Measurements from ENCODE around the gene PRG3. TPM values are rescaled to one million over a fixed set of nuclear protein-coding genes. Genes with fewer than 3 reads are reported as not detected.
"Not testable (repeated sequence)": the region's sequence is repeated elsewhere in the genome, so short reads cannot be mapped to it uniquely, and the experiment has no call there.

The PRG3 gene
- total RNA-seq, 1 donor from 2014 or later, result not detected

GRCh38 chr11:57407941-57408475, 27.1 kb upstream of the PRG3 start:
- no peak for DNase-seq

- DNase-seq, result peak; percentile 37
Observed at GRCh38 chr11:57407010-57407920, 26.3 kb upstream of the PRG3 start.

GRCh38 chr11:57406337-57406904, 25.5 kb upstream of the PRG3 start:
- DNase-seq, result peak; percentile 87

- DNase-seq, result no peak
Observed at GRCh38 chr11:57405271-57405860, 24.4 kb upstream of the PRG3 start.

- no peak for DNase-seq
Observed at GRCh38 chr11:57403802-57404147, 22.8 kb upstream of the PRG3 start.

- not testable (repeated sequence) for DNase-seq
Observed at GRCh38 chr11:57403003-57403801, 22.3 kb upstream of the PRG3 start.

GRCh38 chr11:57402188-57403002, 21.4 kb upstream of the PRG3 start:
- DNase-seq, result peak; percentile 28

- DNase-seq, result no peak
Observed at GRCh38 chr11:57399972-57400578, 19.1 kb upstream of the PRG3 start.

GRCh38 chr11:57399221-57399620, 18.3 kb upstream of the PRG3 start:
- peak; percentile 65 for DNase-seq

GRCh38 chr11:57397394-57397990, 16.5 kb upstream of the PRG3 start:
- DNase-seq, result no peak

GRCh38 chr11:57396744-57397143, 15.8 kb upstream of the PRG3 start:
- no peak for DNase-seq

- DNase-seq, result no peak
Observed at GRCh38 chr11:57395905-57396623, 15.1 kb upstream of the PRG3 start.

- DNase-seq, result no peak
Observed at GRCh38 chr11:57394203-57394965, 13.4 kb upstream of the PRG3 start.

GRCh38 chr11:57392763-57393105, 11.8 kb upstream of the PRG3 start:
- no peak for DNase-seq

GRCh38 chr11:57392066-57392762, 11.3 kb upstream of the PRG3 start:
- DNase-seq, result no peak

- DNase-seq, result no peak
Observed at GRCh38 chr11:57391539-57391938, 10.6 kb upstream of the PRG3 start.

GRCh38 chr11:57391111-57391510, 10.2 kb upstream of the PRG3 start:
- no peak for DNase-seq

- no peak for DNase-seq
Observed at GRCh38 chr11:57390535-57390934, 9.6 kb upstream of the PRG3 start, which contains the start of gene PRG2. PRG2 (minus strand) TSS chr11:57390650; CDS start chr11:57389944, 706 bp downstream.
